Activated CD8-positive, alpha-beta T cell treated with anti-CD3 and anti-CD28 coated beads for 36 hours (primary cell): ENCODE data around the gene DIS3L2. TPM values are rescaled to one million over a fixed set of nuclear protein-coding genes. Genes with fewer than 3 reads are reported as not detected.
"Not testable (repeated sequence)": the region's sequence is repeated elsewhere in the genome, so short reads cannot be mapped to it uniquely, and the experiment has no call there.

ENCODE experiments used
- ATAC-seq: fragments of 200-7000 bp; cut with Tn5 transposase; one replicate; pipeline ENCODE4 v1.10.0; 2021; ENCODE audit warnings: mild to moderate bottlenecking, moderate library complexity
- CTCF ChIA-PET: fragments of 350-600 bp; sonication (Branson Sonifier 250); formaldehyde crosslinking; loops from one replicate; lab custom pipeline; 2021; ENCODE audit warnings: antibody characterized with exemption; lab: Charles Lee
- POLR2A ChIA-PET: fragments of 350-600 bp; sonication (Branson Sonifier 250); formaldehyde crosslinking; loops from one replicate; lab custom pipeline; 2021; ENCODE audit warnings: antibody characterized with exemption; lab: Charles Lee
- DNase-seq: peaks from one replicate; pipeline ENCODE4 v3.0.0-alpha.2; 2020
- H3K27ac Mint-ChIP-seq: one replicate; pipeline ENCODE4 v1.8.0; 2021; ENCODE audit warnings: mild to moderate bottlenecking, mixed read lengths
- H3K27me3 Mint-ChIP-seq: one replicate; pipeline ENCODE4 v1.8.0; 2021; ENCODE audit warnings: mixed read lengths
- H3K36me3 Mint-ChIP-seq: one replicate; pipeline ENCODE4 v1.8.0; 2021; ENCODE audit warnings: low read depth, mixed read lengths
- H3K4me1 Mint-ChIP-seq: one replicate; pipeline ENCODE4 v1.8.0; 2021; ENCODE audit warnings: low read depth, mixed read lengths
- H3K4me3 Mint-ChIP-seq: one replicate; pipeline ENCODE4 v1.8.0; 2021; ENCODE audit warnings: mild to moderate bottlenecking, moderate library complexity, mixed read lengths
- H3K9me3 Mint-ChIP-seq: one replicate; pipeline ENCODE4 v1.8.0; 2021; ENCODE audit warnings: mixed read lengths
- CTCF ChIP-seq: fragments of 200-600 bp; IDR thresholded peaks from one replicate; pipeline ENCODE4 v1.8.0; 2022; ENCODE audit warnings: antibody characterized with exemption, mild to moderate bottlenecking
- intact Hi-C: fragments of 100-400 bp; cut with micrococcal nuclease; formaldehyde crosslinking; loops from one replicate; pipeline ENCODE4 v1.10.0; 2022
- total RNA-seq, 2 experiments: library from RNA; stranded (reverse); gene quantifications; one replicate each; pipeline ENCODE4 v1.2.3, GENCODE V29; 2021

Gene DIS3L2
- total RNA-seq, 2 experiments from 2014 or later: 26.5 to 27.2 TPM

DNA sequence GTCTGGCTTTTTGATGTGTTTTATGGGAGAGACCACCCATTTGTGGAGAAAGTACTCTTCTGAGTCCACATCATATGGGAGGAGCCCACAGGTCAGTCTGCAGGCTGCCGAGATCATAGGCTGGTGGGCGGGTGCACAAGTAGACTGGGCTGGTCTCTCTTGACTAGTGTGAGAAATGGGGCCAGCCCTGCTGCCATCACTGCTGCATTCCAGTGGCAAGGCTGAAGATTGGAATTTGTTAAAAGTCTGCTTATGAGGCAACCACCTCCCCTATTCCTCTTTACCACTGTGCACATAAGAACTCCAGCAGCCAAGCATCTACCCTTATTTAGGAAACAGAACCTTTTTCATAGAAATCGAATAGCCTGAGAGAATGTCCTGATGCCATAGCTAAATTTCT, 200.7 kb downstream of the DIS3L2 start:
- DNase-seq (no peak), ATAC-seq (no peak)
- ChIA-PET POLR2A (no interaction called here), CTCF (no interaction called here)
- Mint-ChIP-seq H3K27me3 (no peaks in the 10 kb centered on the region), H3K4me3 (no peak overlapping the region), H3K4me1 (no peaks in the 10 kb centered on the region), H3K9me3 (no peaks in the 10 kb centered on the region), H3K27ac (no peak overlapping the region), H3K36me3 (peaks cover 13% of the 10 kb centered on the region)
- intact Hi-C loops: no loop called here
- no peak for TF ChIP-seq CTCF

DNA sequence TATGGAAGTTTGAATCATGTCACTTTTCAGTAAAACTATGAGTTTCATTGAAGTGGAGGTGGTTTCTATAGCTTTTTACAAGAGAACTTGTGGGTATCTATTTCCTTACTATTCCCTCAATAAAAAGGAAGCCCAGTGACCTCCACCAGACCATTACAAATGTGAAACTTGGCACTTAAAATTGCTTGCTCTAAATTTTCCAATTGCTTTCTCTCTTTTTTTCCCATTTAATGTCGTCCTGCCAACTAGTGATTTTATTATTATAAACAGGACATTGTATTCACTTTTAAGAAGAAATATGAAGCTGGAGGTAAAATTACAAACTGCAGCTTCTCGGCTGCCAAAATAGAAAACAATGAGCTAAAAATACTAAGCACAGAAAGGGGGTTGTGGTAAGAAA, 208.9 kb downstream of the DIS3L2 start:
- CTCF ChIA-PET: interaction anchor here (0.6 to 1.4 kb wide), 6 partner anchors 12 to 246 kb away, joined by 3 to 6 read pairs (median 3); no protein-coding TSS in a partner anchor
- no peak overlapping the region for H3K27ac Mint-ChIP-seq
- ATAC-seq: no peak
- peaks cover 5% of the 10 kb centered on the region for H3K4me1 Mint-ChIP-seq
- DNase-seq: no peak
- H3K36me3 Mint-ChIP-seq: peaks cover 12% of the 10 kb centered on the region
- TF ChIP-seq CTCF: no peak
- intact Hi-C loops: no loop called here
- H3K4me3 Mint-ChIP-seq: no peak overlapping the region
- POLR2A ChIA-PET: no interaction called here
- peaks cover 2% of the 10 kb centered on the region for H3K9me3 Mint-ChIP-seq
- H3K27me3 Mint-ChIP-seq: no peaks in the 10 kb centered on the region

- H3K4me1 Mint-ChIP-seq: peaks cover 5% of the 10 kb centered on the region
- peaks cover 2% of the 10 kb centered on the region for H3K9me3 Mint-ChIP-seq
- POLR2A ChIA-PET: no interaction called here
- H3K4me3 Mint-ChIP-seq: no peak overlapping the region
- DNase-seq: no peak
- H3K36me3 Mint-ChIP-seq: peaks cover 16% of the 10 kb centered on the region
- no peak overlapping the region for H3K27ac Mint-ChIP-seq
- H3K27me3 Mint-ChIP-seq: no peaks in the 10 kb centered on the region
- intact Hi-C loops: no loop called here
- no peak for ATAC-seq
- CTCF ChIA-PET: no interaction called here
- TF ChIP-seq CTCF: no peak
These were observed 213.1 kb downstream of the DIS3L2 start for GRCh38 chr2:232174662-232175061.

DNA sequence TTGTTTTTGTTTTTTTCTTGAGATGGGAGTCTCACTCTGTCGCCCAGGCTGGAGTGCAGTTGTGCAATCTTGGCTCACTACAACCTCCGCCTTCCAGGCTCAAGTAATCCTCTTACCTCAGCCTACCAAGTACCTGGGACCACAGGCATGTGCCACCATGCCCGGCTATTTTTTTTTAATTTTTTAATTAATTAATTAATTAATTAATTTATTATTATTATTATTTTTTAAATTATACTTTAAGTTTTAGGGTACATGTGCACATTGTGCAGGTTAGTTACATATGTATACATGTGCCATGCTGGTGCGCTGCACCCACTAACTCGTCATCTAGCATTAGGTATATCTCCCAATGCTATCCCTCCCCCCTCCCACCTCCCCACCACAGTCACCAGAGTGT, 215.1 kb downstream of the DIS3L2 start:
- H3K4me1 Mint-ChIP-seq, H3K9me3 Mint-ChIP-seq, DNase-seq, intact Hi-C loops, H3K4me3 Mint-ChIP-seq, ATAC-seq, H3K27ac Mint-ChIP-seq, POLR2A ChIA-PET, H3K27me3 Mint-ChIP-seq: not testable (repeated sequence)
- peaks cover 16% of the 10 kb centered on the region for H3K36me3 Mint-ChIP-seq
- CTCF ChIA-PET: interaction anchor here (0.8 kb wide), 1 partner anchor 952 kb away, joined by 3 read pairs; no protein-coding TSS in a partner anchor

GRCh38 chr2:232183279-232183678, 221.8 kb downstream of the DIS3L2 start:
- no peaks in the 10 kb centered on the region for H3K27me3 Mint-ChIP-seq
- no peaks in the 10 kb centered on the region for H3K4me1 Mint-ChIP-seq
- no peaks in the 10 kb centered on the region for H3K9me3 Mint-ChIP-seq
- POLR2A ChIA-PET: no interaction called here
- peaks cover 11% of the 10 kb centered on the region for H3K36me3 Mint-ChIP-seq
- intact Hi-C loops: no loop called here
- TF ChIP-seq CTCF: no peak
- ATAC-seq (no peak), DNase-seq (no peak)
- H3K4me3 Mint-ChIP-seq: no peak overlapping the region
- CTCF ChIA-PET: interaction anchor here (1.1 kb wide), 1 partner anchor 12 kb away, joined by 4 read pairs; no protein-coding TSS in a partner anchor
- no peak overlapping the region for H3K27ac Mint-ChIP-seq
